NOMO-1 (cell line): Measurements from ENCODE around the gene FIGNL1.
A peak's percentile ranks its signal among the peaks of the same experiment; 100 is the strongest.

Source experiments
- DNase-seq, 2 experiments: peaks; one replicate each; lab custom pipeline; 2025; ENCODE audit not compliant: unreplicated experiment in 2 of 2; lab: John Stamatoyannopoulos, UW

The FIGNL1 gene, protein sequence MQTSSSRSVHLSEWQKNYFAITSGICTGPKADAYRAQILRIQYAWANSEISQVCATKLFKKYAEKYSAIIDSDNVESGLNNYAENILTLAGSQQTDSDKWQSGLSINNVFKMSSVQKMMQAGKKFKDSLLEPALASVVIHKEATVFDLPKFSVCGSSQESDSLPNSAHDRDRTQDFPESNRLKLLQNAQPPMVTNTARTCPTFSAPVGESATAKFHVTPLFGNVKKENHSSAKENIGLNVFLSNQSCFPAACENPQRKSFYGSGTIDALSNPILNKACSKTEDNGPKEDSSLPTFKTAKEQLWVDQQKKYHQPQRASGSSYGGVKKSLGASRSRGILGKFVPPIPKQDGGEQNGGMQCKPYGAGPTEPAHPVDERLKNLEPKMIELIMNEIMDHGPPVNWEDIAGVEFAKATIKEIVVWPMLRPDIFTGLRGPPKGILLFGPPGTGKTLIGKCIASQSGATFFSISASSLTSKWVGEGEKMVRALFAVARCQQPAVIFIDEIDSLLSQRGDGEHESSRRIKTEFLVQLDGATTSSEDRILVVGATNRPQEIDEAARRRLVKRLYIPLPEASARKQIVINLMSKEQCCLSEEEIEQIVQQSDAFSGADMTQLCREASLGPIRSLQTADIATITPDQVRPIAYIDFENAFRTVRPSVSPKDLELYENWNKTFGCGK

DNA sequence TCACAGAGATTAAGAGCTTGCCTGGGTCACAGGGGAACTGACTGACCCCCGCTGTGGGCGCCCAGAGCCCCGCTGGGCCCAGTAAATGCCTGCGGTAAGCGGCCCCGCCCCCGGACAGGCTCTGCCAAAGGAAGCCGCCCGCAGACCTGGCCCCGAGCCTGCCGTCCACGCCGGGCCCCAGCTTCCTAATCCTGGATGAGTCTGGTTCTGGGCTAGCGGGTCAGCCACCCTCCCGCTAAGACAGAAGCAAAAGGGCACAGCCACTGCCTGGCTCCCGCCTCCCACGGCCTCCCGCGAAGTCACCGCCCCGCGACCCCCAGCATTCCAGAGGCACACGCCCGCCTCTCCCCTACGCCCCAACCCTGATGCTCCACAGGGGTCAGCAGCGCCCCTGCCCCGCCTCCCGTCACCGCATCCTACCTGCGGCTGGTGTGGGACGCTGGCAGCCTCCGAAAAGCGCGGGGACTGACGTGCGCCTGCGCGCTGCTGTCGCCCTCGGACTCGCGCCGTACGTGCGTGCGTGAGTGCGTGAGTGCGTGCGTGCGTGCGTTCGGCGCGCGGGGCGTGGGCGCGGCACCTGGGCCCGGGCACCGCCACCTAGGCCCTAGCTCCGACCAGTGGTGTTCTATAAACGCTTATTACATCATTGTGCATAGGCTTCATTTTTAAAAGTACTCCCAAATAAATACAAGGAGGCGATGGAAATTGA, at the start of gene FIGNL1:
Gene FIGNL1, minus strand, starts transcription at position 470 of the 709 bp plus-strand sequence. CDS start 3,063 bp downstream, outside the sequence.
- peak; percentile 76 to 88 for DNase-seq

GRCh38 chr7:50499092-50499491, 48.9 kb upstream of the FIGNL1 start:
- no peak for DNase-seq

- no peak for DNase-seq
These were observed 47.8 kb upstream of the FIGNL1 start for GRCh38 chr7:50497968-50498367.

DNA sequence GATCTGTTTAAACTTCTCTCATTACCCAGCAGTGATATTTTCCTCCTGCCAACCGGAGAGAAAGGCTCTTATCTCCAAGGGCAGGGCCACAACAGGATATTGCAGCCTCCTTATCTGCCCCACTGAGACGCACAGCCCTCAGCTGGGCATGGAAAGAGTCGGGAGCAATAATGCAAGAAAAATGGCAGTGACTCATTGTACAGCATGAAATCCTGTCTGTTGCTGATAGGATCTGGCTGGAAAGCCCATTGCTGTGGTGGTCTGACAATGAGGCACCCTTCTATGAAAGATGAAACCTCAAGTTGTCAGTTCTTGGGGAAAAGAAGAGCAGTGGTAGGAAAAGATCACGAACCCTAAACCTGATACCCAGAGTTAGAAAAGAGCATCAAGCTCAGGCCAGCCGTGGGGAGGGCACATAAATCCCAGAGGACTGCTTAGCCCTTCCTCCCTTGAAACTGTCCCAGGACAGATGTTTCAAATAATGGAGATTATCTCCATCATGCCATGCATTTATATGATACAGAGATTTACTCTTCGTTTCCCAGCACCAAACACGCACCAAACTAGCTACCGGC, 47.0 kb upstream of the FIGNL1 start:
- DNase-seq = no peak

GRCh38 chr7:50496569-50496968, 46.4 kb upstream of the FIGNL1 start:
- DNase-seq = no peak

DNA sequence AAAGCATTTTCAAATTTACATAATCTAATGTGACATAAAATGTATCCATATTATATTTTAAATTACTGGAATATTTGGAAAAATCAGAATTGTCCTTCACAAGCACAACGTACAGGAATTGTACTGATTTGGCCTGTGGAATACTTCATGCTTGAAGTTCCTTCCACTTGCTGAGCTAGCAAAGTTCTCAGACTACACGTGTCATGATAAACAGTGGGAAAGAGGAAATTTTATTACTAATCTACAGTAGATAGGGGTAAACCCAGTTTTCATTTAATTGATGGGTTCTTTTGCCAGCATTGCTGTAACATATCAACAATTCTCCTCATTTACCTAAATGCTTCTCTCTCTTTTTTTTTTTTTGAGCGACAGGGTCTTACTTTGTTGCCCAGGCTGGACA, 45.6 kb upstream of the FIGNL1 start:
- no peak for DNase-seq

DNA sequence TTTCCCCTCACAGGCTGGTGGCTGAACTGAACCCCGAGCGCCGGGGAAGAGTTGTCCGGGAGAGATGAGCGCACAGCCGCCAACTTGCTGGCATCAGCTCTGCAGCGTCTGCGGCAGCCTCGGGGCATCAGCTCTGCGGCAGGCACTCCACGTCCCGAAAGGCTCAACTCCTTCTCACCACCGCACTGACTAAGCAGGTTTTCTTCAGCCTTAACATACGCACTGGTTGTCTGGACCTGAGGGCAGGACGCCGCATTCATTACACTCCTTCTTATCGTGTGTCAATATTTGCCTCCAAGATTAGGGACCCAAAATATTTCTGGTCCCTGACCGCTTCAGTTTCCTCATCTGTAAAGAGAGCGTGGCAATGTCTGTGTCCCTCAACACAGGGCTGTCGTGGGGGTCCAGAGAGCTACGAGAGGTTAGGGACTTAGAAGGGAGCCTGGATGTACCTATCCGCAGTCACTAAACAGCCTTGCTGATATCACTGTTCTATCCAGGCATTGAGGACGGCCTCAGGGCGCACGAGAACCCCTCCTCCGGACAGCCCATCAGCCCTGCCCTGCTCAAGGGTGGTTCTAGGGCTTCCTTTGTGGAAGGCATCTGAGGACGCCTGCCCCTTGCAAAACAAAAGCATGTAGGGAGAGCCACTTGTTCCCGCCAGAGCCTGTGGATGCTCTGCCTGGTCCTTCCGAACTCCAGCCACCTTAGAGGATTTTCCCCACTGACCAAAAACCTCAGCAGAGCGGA, 42.8 kb upstream of the FIGNL1 start:
- no peak for DNase-seq

DNA sequence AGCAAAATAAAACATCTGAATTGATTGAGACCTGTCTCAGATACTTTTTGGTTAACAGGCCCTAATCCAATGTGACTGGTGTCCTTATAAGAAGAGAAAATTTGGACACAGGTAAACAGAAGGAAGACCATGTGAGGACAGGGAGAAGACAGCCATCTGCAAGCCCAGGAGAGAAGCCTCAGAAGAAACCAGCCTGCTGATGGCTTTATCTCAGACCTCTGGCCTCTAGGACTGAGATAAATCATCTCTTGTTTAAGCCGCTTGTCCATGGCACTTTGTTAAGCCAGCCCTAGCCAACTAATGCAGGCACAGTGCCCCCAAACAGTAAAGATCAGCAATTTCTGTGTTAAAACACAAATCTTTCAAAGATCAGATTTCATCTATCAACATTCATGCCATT, 41.8 kb upstream of the FIGNL1 start:
- no peak for DNase-seq

DNA sequence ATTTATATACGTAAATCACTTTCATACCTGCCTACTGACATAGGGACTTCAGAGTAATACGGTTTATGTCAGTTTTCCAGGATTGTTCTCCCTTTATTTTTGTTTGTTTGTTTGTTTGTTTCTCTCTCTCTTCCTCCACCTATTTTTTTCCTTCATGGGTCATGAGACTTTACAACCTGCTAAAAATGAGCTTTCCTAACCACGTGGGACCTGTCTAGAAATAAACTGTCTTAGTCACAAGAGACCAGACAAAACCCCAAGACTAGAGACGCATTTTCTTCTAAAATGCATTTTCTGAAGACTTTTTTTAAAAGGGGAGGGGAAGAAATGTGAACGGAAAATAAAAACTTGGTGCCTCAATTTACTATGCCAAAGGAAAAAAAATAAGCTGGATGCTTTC, 41.1 kb upstream of the FIGNL1 start:
- no peak for DNase-seq

GRCh38 chr7:50488379-50488778, 38.2 kb upstream of the FIGNL1 start:
- no peak for DNase-seq

DNA sequence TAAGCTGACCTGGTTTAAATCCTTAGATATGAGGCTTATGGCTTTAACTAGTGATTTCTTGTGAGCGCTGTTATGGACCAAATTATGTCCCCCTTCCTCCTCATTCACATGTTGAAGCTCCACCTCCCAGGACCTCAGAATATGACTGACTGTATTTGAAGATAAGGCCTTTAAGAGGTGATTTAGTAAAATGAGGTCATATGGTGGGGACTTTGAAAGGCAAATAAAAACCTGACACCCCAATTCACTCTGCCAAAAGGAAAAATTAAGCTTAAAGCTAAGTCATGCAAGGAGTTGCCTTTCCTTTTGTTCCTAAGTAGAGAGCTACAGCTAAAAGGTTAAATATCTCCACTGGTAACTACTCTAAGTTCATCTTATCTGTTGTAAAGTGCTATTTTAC, 36.4 kb upstream of the FIGNL1 start:
- DNase-seq = no peak

DNA sequence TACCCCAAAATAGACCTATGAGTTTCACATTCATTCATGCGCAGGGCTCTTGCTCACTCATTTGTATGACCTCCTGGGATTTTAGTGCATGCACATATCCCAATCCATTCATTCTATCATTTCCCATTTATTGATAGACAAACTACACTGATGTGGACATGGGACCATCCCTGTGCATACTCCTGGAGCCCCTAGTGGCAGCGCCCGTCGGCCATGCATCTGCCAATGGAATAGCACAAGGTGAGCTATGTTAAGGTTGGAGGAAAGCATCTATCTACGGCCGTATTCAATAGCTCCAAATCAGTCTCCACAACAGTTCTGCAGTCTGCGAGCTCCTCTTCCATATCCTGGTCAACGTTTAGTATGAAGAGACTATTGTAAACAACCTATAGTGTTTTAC, 31.7 kb upstream of the FIGNL1 start:
- no peak for DNase-seq

- DNase-seq = no peak
These were observed 30.6 kb upstream of the FIGNL1 start for GRCh38 chr7:50480797-50481196.

DNA sequence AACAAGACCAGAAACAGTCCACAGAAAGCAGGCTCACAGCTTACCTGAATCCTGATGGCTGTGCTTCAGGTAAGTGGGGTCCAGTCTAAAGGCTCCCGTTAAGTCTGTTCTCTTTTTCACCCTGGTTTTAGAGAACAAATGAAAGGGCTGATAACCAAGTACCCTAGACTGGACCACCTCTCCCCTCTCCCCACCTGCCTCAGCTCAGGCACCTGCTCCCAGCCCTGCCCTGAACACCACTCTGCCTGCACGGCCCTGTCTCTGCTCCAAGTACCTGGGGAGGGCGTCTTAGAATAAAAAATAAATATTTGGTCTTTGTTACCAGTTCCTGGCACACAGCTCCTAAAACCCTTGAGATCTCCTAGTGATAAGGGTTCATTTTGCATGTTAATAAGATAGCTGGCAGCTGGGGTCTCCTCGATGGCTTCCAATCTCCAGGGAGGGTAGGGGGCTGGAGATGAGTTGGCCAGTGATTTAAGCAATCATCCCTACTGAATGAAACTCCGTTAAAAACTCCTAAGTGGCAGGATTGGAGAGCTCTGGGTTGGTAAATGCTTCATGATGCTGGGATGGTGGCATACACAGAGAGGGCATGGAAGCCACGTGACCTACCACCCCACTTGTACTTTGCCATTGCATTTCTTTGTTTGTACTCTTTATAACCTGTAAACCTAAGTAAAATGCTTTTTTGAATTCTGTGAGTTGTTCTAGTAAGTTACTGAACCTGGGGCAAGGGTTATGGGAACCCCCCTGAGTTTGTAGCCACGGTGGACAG, 29.8 kb upstream of the FIGNL1 start:
- no peak for DNase-seq

DNA sequence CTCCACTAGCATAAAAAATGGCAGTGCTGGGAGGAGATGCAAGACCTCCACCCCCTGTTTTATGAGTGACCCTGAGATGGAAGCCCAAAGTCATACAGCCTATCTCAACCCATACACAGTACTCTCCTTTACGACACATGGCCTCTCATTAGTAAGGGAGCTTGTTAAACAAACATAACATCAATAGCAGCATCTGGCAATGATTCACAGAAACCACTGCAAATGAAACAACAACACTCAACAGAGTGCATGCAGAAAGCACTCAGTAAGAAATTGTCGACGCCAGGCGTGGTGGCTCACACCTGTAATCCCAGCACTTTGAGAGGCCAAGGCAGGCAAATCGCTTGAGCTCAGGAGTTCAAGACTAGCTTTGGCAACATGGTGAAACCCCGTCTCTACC, 27.5 kb upstream of the FIGNL1 start:
- DNase-seq = no peak

DNA sequence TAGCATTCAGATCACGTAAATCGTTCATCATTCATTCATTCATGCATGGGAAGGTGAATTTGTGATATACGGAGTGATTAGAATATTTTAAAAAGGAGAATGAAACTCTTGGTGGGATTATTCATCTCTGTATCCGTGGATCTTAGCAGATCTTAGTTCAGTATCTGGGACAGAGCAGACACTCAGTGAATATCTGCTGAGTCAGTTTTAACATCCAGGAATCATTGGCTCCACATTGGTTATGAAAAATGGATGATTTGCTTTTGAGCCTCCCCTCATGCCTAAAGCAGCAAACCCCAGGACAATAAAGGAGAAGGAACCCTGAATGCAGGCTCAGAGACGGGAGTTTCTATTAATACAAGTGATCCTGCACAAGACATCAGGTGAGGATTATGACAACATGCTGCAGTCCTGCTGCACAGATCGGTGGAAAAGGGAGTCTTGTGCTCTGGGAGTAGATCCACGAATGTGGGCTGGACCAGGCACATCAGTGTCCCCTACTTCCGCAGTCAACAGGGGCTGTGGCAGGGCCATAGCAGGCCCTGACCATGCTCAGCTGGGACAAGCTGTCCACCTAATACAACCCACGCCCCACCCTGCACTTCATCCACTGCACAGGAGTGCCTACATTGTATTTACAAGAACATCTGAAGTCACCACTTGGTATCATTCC, 26.9 kb upstream of the FIGNL1 start:
- no peak for DNase-seq

GRCh38 chr7:50475340-50475739, 25.2 kb upstream of the FIGNL1 start:
- no peak for DNase-seq

DNA sequence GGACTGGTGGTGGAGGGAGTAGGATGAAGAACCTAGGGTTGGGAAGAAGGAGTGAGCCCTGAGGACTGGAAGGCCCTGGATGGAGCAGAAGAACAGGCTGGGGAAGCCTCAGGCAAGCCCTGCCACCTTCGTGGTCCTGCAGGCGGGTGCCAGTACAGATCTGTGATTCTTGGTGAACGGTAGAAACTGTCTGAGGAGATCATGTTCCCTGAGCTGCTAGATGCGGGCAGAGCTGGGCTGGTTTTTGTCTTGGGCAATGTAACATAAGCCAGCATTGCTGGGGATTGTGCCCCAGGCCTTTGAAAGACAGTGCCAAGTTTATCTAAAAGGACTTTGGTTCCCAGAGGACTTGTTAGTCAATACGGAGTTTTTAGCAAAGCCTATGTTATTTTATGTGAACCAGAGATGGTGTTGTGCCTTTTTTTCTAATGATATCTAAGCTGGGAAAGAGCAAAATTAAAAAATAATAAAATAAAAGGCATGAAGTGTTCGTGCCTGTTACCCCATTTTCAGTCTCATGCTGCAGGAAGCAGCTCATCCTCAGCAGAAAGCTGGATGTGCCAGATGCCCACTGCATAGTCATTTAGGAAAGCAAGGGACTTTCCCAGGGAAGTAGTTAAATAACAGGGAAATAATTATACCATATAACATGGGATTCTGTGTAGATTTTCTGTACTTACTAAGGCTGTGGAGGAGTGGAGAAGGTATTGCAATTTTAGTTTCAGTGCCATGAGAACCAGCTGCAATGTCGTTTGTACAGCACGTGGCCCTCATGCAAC, 24.4 kb upstream of the FIGNL1 start:
- no peak for DNase-seq

DNA sequence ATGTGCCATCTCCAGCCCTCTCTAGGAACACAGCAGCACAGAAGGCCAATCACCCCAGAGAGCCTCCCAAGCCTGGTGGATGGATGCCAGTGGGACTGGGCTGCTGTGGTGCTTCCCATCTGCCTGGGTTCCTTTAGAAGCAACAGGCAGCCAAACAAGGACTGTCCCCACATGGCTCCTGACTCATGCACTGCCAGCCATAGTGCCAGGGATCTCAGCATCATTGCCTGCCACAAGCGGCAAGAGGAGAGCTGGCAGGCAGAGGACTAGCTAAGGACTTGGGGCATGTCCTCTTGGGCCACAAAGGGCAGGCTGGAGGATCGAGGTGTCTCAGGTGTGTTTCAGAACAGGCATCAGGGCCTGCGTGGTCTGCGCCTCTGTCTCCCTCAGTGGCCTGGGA, 23.4 kb upstream of the FIGNL1 start:
- no peak for DNase-seq
